Activated CD8-positive, alpha-beta memory T cell treated with anti-CD3 and anti-CD28 coated beads, Interleukin-2, amount 10 ng/mL, durations not matched to agents 7 days and 5 days (primary cell): ENCODE results near the gene PSMD10. TPM values are rescaled to one million over a fixed set of nuclear protein-coding genes. Genes with fewer than 3 reads are reported as not detected.

Experiments used
- ATAC-seq: fragments of 150-1000 bp; cut with Tn5 transposase; one replicate; pipeline ENCODE4 v1.10.0; 2021; ENCODE audit warnings: moderate library complexity
- CTCF ChIA-PET: fragments of 350-600 bp; sonication (Branson Sonifier 250); formaldehyde crosslinking; loops from one replicate; lab custom pipeline; 2021; ENCODE audit warnings: antibody characterized with exemption; lab: Charles Lee
- DNase-seq: peaks from one replicate; pipeline ENCODE4 v3.0.0-alpha.2; 2020
- H3K27ac Mint-ChIP-seq: one replicate; pipeline ENCODE4 v1.8.0; 2021; ENCODE audit warnings: mild to moderate bottlenecking, mixed read lengths
- H3K27me3 Mint-ChIP-seq: one replicate; pipeline ENCODE4 v1.8.0; 2021; ENCODE audit warnings: mixed read lengths
- H3K36me3 Mint-ChIP-seq: one replicate; pipeline ENCODE4 v1.8.0; 2021; ENCODE audit warnings: mild to moderate bottlenecking, mixed read lengths
- H3K4me1 Mint-ChIP-seq: one replicate; pipeline ENCODE4 v1.8.0; 2021; ENCODE audit warnings: mixed read lengths
- H3K4me3 Mint-ChIP-seq: one replicate; pipeline ENCODE4 v1.8.0; 2021; ENCODE audit warnings: mild to moderate bottlenecking, moderate library complexity, mixed read lengths
- H3K9me3 Mint-ChIP-seq: one replicate; pipeline ENCODE4 v1.8.0; 2022; ENCODE audit warnings: low read depth, mixed read lengths
- total RNA-seq, 2 experiments: library from RNA; stranded (reverse); gene quantifications; one replicate each; pipeline ENCODE4 v1.2.3, GENCODE V29; 2021

PSMD10 gene, protein sequence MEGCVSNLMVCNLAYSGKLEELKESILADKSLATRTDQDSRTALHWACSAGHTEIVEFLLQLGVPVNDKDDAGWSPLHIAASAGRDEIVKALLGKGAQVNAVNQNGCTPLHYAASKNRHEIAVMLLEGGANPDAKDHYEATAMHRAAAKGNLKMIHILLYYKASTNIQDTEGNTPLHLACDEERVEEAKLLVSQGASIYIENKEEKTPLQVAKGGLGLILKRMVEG
- total RNA-seq = 10 to 100 TPM; 29.9 to 31.1 TPM

DNA sequence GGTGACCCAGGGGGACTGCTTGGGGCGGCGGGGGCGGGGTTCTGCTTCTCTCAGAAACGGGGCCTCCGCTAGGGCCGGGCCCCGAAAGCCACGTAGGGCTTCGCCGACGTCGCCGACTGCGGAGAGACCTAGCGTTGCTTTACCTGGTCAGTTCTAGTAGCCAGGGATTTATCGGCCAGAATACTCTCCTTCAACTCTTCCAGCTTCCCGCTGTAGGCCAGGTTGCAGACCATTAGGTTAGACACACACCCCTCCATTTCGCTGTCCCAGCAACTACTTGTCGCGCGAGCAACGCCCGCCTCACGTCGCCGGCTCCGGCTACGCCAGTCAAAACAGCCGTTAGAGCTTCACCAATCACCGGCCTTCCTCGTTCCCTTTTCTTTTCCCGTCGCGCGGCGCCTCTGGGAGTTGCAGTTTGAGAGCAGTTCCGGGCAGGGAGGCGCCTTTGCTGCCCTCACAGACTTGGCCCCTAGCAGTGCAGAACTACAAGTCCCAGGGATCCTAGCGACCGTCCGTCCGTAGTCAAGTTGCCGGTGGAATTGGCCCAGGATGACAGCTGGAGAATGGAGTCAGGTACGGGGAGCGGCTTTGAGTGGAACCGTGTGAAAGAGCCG lies at the start of gene PSMD10, which contains the start of gene ATG4A:
TSS of gene PSMD10 (minus strand) at position 279 of the 614 bp plus-strand sequence. CDS start at position 257, 22 bp downstream.
TSS of gene ATG4A (plus strand) at position 515 of the 614 bp plus-strand sequence. CDS start at position 564, 49 bp downstream.
- DNase-seq (peak; percentile 95), ATAC-seq (peak; percentile 97)
- CTCF ChIA-PET = interaction anchor here (1.0 to 1.3 kb wide), 2 partner anchors 48 to 71 kb away, joined by 4 read pairs; no protein-coding TSS in a partner anchor
- Mint-ChIP-seq H3K27me3 (no peaks in the 10 kb centered on the region), H3K27ac (no peak within 1 kb of the TSS), H3K36me3 (peaks cover 4% of the 10 kb centered on the region), H3K9me3 (no peaks in the 10 kb centered on the region), H3K4me1 (peaks cover 18% of the 10 kb centered on the region), H3K4me3 (no peak within 1 kb of the TSS)

DNA sequence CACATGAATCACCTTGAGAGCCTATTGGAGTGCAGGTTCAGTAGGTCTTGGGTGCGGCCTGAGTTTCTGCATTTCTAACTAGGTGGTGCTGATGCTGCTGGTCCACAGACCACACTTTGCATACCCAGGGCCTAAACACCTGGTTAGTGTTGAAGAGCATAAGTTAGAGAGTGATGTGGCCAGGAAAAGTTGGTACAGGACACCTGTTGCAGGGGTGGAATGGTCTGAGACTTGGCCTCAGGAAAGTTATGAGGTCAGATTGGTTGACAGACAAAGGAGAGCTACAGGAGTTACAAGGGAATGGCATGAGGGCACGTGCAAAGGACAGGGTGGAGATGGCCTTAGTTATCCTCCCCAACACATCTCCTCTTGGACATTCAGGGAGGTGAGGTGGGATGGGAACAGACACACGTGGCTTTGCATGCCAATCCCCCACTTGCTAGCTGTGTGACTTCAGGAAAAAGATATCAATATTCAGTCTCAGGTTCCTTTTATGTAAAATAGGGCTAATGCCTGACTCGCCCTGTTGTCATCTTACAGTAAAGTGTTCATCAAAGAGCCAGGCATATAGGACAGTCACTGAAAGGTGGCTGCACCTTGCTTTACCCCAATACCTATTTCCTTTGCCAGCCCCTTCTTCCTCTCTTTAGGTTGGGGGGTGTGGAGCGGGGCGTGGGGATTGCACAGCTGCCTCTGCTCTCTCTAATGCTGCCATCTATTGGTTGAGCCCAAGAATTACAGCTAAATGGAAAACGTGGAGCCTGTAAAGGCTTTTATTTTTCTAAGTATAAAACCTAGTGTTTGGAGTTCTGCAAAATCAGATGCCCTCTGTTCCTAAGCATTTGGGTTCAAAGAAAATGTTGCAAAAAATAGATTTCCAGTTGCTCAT lies 47.7 kb upstream of the PSMD10 start:
- CTCF ChIA-PET = interaction anchor here (1.0 to 1.6 kb wide), 7 partner anchors 10 to 119 kb away, joined by 3 to 4 read pairs (median 3); partner anchors contain the start of genes ATG4A and PSMD10
- ATAC-seq (no peak), DNase-seq (no peak)
- Mint-ChIP-seq H3K27me3 (no peaks in the 10 kb centered on the region), H3K36me3 (peaks cover 15% of the 10 kb centered on the region), H3K4me3 (no peak overlapping the region), H3K27ac (no peak overlapping the region), H3K9me3 (no peaks in the 10 kb centered on the region), H3K4me1 (no peaks in the 10 kb centered on the region)

DNA sequence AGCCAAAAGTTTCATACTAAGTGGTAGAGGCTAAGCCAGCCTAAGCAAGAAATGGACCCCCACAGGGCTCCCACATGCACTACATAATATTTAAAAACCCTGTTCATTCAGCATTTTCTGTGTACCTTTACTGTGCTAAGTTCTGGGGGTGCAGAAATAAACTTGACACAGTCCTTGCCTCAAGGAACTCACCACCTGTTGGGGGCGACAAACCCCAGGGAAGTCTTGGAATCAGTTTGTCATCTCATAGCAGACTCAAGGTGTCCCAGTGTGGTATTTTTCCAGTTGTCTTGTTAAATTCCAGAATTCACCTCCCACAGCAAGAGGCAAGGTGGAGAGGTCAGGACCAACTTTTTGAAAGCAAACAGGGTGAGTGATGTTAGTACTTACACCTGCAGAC lies 43.4 kb upstream of the PSMD10 start:
- no peak overlapping the region for H3K4me3 Mint-ChIP-seq
- DNase-seq = no peak
- no peak for ATAC-seq
- H3K9me3 Mint-ChIP-seq = no peaks in the 10 kb centered on the region
- no peak overlapping the region for H3K27ac Mint-ChIP-seq
- no peaks in the 10 kb centered on the region for H3K27me3 Mint-ChIP-seq
- peaks cover 15% of the 10 kb centered on the region for H3K36me3 Mint-ChIP-seq
- CTCF ChIA-PET = no interaction called here
- no peaks in the 10 kb centered on the region for H3K4me1 Mint-ChIP-seq

DNA sequence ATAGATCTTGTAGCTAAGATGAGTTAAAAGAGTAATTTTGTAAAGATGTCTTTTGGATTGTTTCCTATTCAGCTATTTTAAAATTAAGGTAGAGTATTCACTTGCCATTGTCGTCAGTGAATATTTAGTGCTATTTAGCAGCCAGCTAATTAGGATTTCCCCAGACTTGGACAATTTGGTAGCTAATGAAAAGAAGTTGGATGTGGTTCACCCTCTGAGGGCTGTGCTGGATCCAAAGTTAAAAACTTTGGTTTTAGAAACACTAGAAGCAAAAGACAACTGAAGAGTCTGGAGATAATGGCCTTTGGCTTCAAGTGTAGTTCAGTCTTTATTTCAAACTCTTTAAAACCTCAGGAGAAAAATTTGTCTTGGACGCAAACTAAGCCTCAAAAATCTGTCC lies 41.5 kb upstream of the PSMD10 start:
- H3K4me3 Mint-ChIP-seq = no peak overlapping the region
- no peak for ATAC-seq
- CTCF ChIA-PET = interaction anchor here (0.7 kb wide), 1 partner anchor 1697 kb away, joined by 3 read pairs; no protein-coding TSS in a partner anchor
- no peak overlapping the region for H3K27ac Mint-ChIP-seq
- no peak for DNase-seq
- peaks cover 18% of the 10 kb centered on the region for H3K36me3 Mint-ChIP-seq
- no peaks in the 10 kb centered on the region for H3K4me1 Mint-ChIP-seq
- H3K27me3 Mint-ChIP-seq = no peaks in the 10 kb centered on the region
- H3K9me3 Mint-ChIP-seq = no peaks in the 10 kb centered on the region

DNA sequence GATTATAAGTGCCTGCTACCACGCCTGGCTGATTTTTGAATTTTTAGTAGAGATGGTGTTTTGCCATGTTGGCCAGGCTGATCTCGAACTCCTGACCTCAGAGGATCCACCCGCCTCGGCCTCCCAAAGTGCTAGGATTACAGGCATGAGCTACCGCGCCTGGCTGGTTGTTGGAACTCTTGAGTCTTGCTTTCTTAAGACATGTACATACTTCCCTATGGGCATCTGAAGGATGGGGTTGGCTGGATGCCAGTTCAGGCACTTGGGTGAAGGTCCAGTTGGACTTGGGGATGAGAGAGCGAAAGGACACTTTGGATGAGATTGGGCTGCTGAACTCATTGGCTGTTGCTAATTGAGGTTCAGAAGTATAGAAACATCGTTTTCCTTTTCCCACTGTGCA lies 40.7 kb upstream of the PSMD10 start:
- ATAC-seq (no peak), DNase-seq (no peak)
- no peaks in the 10 kb centered on the region for H3K27me3 Mint-ChIP-seq
- peaks cover 18% of the 10 kb centered on the region for H3K36me3 Mint-ChIP-seq
- H3K27ac Mint-ChIP-seq = no peak overlapping the region
- CTCF ChIA-PET = no interaction called here
- H3K4me1 Mint-ChIP-seq = no peaks in the 10 kb centered on the region
- H3K9me3 Mint-ChIP-seq = no peaks in the 10 kb centered on the region
- H3K4me3 Mint-ChIP-seq = no peak overlapping the region

DNA sequence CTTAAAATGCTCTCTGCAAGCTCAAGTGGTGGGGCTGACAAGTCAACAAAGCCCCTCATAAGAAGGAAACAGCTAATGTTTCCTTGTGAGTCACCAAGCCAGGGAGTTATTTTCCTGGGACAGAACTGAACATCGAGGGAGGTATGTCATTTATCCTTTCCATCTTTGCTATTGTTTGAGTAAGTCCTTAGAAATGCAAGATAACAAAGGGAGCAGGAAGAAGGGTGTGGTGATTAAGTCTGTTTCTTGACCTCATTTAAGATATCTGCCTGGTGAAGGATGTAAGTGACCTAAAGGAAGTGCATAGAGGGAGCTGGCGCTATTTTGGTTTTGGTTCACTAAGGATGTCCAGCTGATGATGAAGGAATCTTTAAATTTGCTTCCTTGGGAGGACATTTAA lies 40.1 kb upstream of the PSMD10 start:
- CTCF ChIA-PET = no interaction called here
- H3K36me3 Mint-ChIP-seq = peaks cover 18% of the 10 kb centered on the region
- no peak for ATAC-seq

DNA sequence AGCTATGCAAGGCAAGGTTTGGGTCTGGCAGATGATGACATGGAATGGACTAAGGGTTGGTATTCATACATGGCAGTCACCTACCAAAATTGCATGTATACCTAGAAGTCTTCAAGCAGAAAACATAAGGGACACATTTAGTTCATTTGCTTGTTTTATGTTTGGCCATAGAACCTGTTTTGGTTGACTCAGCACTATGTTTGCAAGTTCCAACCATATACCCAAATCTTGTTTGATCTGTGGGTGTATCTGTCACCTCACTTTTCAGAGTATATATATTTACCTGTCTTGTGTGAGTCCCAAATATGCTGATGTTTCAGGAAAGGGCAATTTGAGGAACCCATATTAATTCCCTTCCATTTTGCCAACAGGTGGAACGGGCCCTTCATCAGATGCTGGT lies 39.5 kb upstream of the PSMD10 start:
- CTCF ChIA-PET = no interaction called here

More for the DNA sequence above, 40.1 kb upstream of the PSMD10 start:
- DNase-seq = no peak
- H3K4me3 Mint-ChIP-seq = no peak overlapping the region
- no peaks in the 10 kb centered on the region for H3K27me3 Mint-ChIP-seq
- no peaks in the 10 kb centered on the region for H3K9me3 Mint-ChIP-seq
- H3K4me1 Mint-ChIP-seq = no peaks in the 10 kb centered on the region
- no peak overlapping the region for H3K27ac Mint-ChIP-seq

DNA sequence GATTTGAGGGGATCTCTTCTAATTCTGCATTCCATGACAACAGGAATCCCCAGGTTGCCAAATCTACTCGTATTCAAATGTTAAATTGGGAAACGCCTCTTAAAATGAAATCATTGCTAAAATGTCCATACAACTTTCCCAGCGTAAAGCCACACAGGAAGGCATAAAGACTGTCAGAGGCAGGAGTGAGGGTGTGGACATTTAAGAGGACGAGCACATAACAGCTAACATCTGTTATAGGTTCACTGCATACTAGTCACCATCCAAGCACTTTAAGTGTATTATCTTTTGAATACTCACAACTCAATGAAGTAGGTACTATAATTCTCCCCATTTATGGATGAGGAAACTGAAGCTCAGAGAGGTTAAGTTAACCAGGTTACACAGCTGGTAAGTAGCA lies 35.8 kb upstream of the PSMD10 start:
- CTCF ChIA-PET = no interaction called here
- no peak for ATAC-seq

More for the DNA sequence above, 39.5 kb upstream of the PSMD10 start:
- Mint-ChIP-seq H3K27me3 (no peaks in the 10 kb centered on the region), H3K9me3 (no peaks in the 10 kb centered on the region), H3K27ac (no peak overlapping the region), H3K4me3 (no peak overlapping the region), H3K4me1 (no peaks in the 10 kb centered on the region), H3K36me3 (peaks cover 18% of the 10 kb centered on the region)
- no peak for ATAC-seq
- DNase-seq = no peak

DNA sequence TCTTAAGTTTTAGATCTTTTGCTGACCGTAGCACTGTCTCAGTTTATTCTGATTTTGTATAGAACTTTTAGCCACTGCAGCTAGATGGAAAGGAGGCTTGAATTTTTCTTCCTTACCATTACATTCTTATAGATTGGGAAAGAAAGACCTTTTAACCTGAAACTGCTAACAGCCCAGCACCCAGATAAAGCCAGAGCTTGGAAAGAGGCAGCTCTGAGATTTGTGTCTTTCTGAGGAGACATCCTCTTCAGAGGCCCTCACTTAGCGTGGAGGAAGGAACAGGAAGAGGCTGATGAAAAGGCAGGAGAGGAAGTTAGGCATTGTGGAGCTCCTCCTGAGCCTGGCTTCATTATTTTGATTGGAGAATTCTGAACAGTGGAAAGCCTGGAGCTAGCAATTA lies 35.3 kb upstream of the PSMD10 start:
- ATAC-seq = no peak
- Mint-ChIP-seq H3K36me3 (peaks cover 11% of the 10 kb centered on the region), H3K4me3 (no peak overlapping the region), H3K27me3 (no peaks in the 10 kb centered on the region), H3K27ac (no peak overlapping the region), H3K4me1 (peaks cover 2% of the 10 kb centered on the region), H3K9me3 (no peaks in the 10 kb centered on the region)
- CTCF ChIA-PET = interaction anchor here (1.2 kb wide), 1 partner anchor 13 kb away, joined by 3 read pairs; no protein-coding TSS in a partner anchor
- DNase-seq = no peak

More for the DNA sequence above, 35.8 kb upstream of the PSMD10 start:
- H3K9me3 Mint-ChIP-seq = no peaks in the 10 kb centered on the region
- H3K36me3 Mint-ChIP-seq = peaks cover 12% of the 10 kb centered on the region
- peaks cover 2% of the 10 kb centered on the region for H3K4me1 Mint-ChIP-seq
- no peak overlapping the region for H3K4me3 Mint-ChIP-seq
- H3K27me3 Mint-ChIP-seq = no peaks in the 10 kb centered on the region
- H3K27ac Mint-ChIP-seq = no peak overlapping the region
- DNase-seq = no peak

DNA sequence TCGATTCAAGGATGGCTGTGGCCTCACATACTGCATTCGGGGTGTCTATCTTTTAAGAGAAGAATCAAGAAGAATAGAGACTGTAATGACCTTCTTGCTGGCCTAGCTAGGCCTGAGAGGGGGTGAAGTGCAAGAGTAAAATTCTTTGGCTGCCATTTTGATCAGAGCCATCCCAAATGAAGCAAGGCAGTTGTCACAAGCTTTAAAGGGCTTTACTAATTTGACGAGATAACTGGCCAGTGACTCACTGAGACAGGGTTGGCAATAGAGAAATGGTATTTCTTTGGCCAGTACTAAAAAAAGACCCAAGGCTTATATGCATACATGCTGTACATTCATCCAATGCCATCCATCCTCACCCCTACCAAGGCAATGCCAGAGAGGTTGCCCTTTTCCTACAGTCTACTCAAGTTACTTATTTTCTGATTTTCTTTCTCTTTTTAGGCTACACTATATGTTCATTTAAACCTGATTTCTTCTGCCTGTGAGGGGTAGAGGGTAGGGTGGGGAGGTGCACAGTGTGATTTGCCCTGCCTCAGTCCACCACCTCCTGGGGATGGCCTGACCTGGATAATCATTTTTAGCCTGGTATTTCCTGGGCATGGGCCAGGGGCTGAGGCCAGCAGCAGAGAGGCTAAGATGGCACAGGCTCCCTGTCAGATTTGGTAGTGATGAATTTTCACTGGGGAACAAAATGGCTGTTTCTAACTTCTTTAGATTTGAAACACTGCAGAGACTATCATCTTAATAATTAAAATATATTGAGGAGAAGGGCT lies 32.4 kb upstream of the PSMD10 start:
- no peak overlapping the region for H3K4me3 Mint-ChIP-seq
- DNase-seq = no peak
- CTCF ChIA-PET = interaction anchor here (0.7 kb wide), 1 partner anchor 16 kb away, joined by 3 read pairs; no protein-coding TSS in a partner anchor
- H3K36me3 Mint-ChIP-seq = peaks cover 1% of the 10 kb centered on the region
- H3K27ac Mint-ChIP-seq = no peak overlapping the region
- no peak for ATAC-seq
- H3K9me3 Mint-ChIP-seq = no peaks in the 10 kb centered on the region
- peaks cover 12% of the 10 kb centered on the region for H3K4me1 Mint-ChIP-seq
- H3K27me3 Mint-ChIP-seq = no peaks in the 10 kb centered on the region

DNA sequence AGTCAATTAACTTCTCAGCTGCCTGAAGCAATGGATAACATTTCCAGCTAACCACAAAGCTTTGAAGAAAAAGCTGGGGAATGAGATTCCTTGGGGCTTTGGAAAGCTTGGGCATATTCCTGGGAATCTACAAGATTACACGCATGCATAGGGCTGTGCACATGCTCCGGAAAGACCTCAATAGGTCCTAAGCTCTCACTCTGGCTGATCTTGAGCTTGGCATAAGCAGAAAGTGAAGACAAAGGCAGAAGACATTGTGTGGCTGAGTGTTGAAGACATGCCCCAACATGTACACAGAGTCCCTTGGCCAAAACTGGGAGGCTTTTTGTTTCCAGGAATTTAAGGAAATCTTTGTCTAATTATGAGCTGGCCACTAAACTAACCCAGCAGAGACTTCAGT lies 31.4 kb upstream of the PSMD10 start:
- ATAC-seq = no peak
- Mint-ChIP-seq H3K27ac (no peak overlapping the region), H3K36me3 (no peaks in the 10 kb centered on the region), H3K4me3 (no peak overlapping the region), H3K27me3 (no peaks in the 10 kb centered on the region), H3K4me1 (peaks cover 12% of the 10 kb centered on the region), H3K9me3 (no peaks in the 10 kb centered on the region)
- CTCF ChIA-PET = no interaction called here
- DNase-seq = no peak

DNA sequence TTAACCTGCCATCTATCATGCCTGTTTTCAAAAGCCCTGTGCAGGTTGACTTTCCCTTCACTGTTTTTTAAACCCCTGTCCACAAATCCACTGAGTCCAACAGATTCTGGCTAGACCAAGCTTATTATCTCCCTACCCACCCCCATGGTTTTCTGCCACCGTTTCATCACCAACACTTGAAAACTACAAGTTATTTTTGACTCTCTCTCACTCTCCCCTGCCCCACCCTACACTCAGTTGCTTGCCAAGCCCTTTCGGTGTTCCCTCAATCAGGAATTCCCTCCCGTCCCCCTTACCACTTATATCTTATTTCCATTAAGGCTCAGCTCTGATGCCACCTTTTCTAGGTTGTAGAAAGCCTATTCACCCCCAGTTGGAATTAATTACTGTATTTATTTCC lies 29.9 kb upstream of the PSMD10 start:
- Mint-ChIP-seq H3K27ac (no peak overlapping the region), H3K9me3 (no peaks in the 10 kb centered on the region), H3K27me3 (no peaks in the 10 kb centered on the region), H3K36me3 (no peaks in the 10 kb centered on the region), H3K4me1 (peaks cover 12% of the 10 kb centered on the region), H3K4me3 (no peak overlapping the region)
- ATAC-seq (no peak), DNase-seq (no peak)
- CTCF ChIA-PET = no interaction called here
